B cell (primary cell): ENCODE results near the gene PWWP2B. TPM values are rescaled to one million over a fixed set of nuclear protein-coding genes. Genes with fewer than 3 reads are reported as not detected.

Source experiments
- ATAC-seq: fragments of 200-7000 bp; cut with Tn5 transposase; one replicate; pipeline ENCODE4 v1.10.0; 2021; ENCODE audit warnings: low read depth, mild to moderate bottlenecking, moderate number of reproducible peaks, moderate library complexity
- CTCF ChIA-PET: fragments of 350-600 bp; sonication (Branson Sonifier 250); formaldehyde crosslinking; loops from one replicate; lab custom pipeline; 2021; ENCODE audit warnings: antibody characterized with exemption, inconsistent platforms; lab: Charles Lee
- POLR2A ChIA-PET: fragments of 350-600 bp; sonication (Branson Sonifier 250); formaldehyde crosslinking; loops from one replicate; lab custom pipeline; 2021; ENCODE audit warnings: antibody characterized with exemption; lab: Charles Lee
- DNase-seq: peaks from one replicate; pipeline ENCODE4 v3.0.0; 2013
- H2AFZ ChIP-seq: 2 replicates; pipeline ENCODE4 v1.6.1; 2012; ENCODE audit warnings: mild to moderate bottlenecking, low read depth, low read length; ENCODE audit not compliant: insufficient read depth, poor library complexity, severe bottlenecking
- H3K27ac ChIP-seq, 2 donors: 1 replicate in 1 of 2; 2 replicates in 1 of 2; pipeline ENCODE4 v1.5.1; 2012 to 2013; ENCODE audit warnings: low read length in 2 of 2, mild to moderate bottlenecking in 2 of 2, moderate library complexity in 1 of 2
- H3K27me3 ChIP-seq, 4 experiments: fragments of 200-600 bp in 1 of 4; sonication (generic) in 1 of 4; replicated peaks in 1 of 4; 1 replicate in 2 of 4; 2 replicates in 2 of 4; pipeline versions ENCODE4 v1.6.1 to v1.7.0; 2013 to 2016; ENCODE audit warnings: low read length in 3 of 4, mild to moderate bottlenecking in 2 of 4, mixed read lengths in 1 of 4, moderate library complexity in 1 of 4; ENCODE audit not compliant: insufficient read depth in 4 of 4, control insufficient read depth in 3 of 4; ENCODE audit errors: control extremely low read depth in 1 of 4
- H3K36me3 ChIP-seq, 2 experiments: replicated peaks in 1 of 2; 1 replicate in 1 of 2; 2 replicates in 1 of 2; pipeline versions ENCODE4 v1.6.1 to v1.7.1; 2013; ENCODE audit warnings: low read length in 1 of 2; ENCODE audit not compliant: insufficient read depth in 2 of 2, control insufficient read depth in 1 of 2; ENCODE audit errors: control extremely low read depth in 1 of 2, extremely low read depth in 1 of 2
- H3K4me1 ChIP-seq, 2 donors: fragments of 200-600 bp in 1 of 2; sonication (generic) in 1 of 2; 1 replicate in 1 of 2; 2 replicates in 1 of 2; pipeline versions ENCODE4 v1.5.1 to v1.6.1; 2013 to 2017; ENCODE audit warnings: low read length in 2 of 2; ENCODE audit not compliant: control insufficient read depth in 2 of 2, insufficient read depth in 2 of 2
- H3K4me2 ChIP-seq: replicated peaks from 2 replicates; pipeline ENCODE3; 2012; ENCODE audit warnings: mild to moderate bottlenecking, low read depth, low read length; ENCODE audit not compliant: poor library complexity, severe bottlenecking
- H3K4me3 ChIP-seq, 5 experiments: fragments of 200-600 bp in 1 of 5; sonication (generic) in 1 of 5; 1 replicate in 3 of 5; 2 replicates in 2 of 5; pipeline versions ENCODE4 v1.5.1 to v1.7.0; 2011 to 2016; ENCODE audit warnings: low read length in 4 of 5, mild to moderate bottlenecking in 4 of 5, low read depth in 2 of 5, control low read depth in 1 of 5, moderate library complexity in 1 of 5; ENCODE audit not compliant: insufficient read depth in 1 of 5; ENCODE audit errors: control extremely low read depth in 1 of 5, extremely low read depth in 1 of 5
- H3K79me2 ChIP-seq: fragments of 200-600 bp; sonication (generic); one replicate; pipeline ENCODE4 v1.6.0; 2016; ENCODE audit warnings: low read length; ENCODE audit not compliant: control insufficient read depth, insufficient read depth
- H3K9ac ChIP-seq: fragments of 200-600 bp; sonication (generic); 2 replicates; pipeline ENCODE4 v1.6.1; 2017; ENCODE audit warnings: mild to moderate bottlenecking, low read length, moderate library complexity
- H3K9me3 ChIP-seq, 3 donors: one replicate each; pipeline versions ENCODE4 v1.6.1 to v1.7.1; 2013; ENCODE audit warnings: low read length in 2 of 3; ENCODE audit not compliant: control insufficient read depth in 2 of 3, insufficient read depth in 1 of 3; ENCODE audit errors: control extremely low read depth in 1 of 3
- H4K20me1 ChIP-seq: 2 replicates; pipeline ENCODE4 v1.6.0; 2012; ENCODE audit warnings: mild to moderate bottlenecking, low read length; ENCODE audit not compliant: insufficient read depth, control insufficient read depth, poor library complexity, severe bottlenecking
- H3K27ac Mint-ChIP-seq: one replicate; pipeline ENCODE4 v1.8.0; 2021; ENCODE audit warnings: mixed read lengths
- H3K27me3 Mint-ChIP-seq: one replicate; pipeline ENCODE4 v1.8.0; 2021; ENCODE audit warnings: mixed read lengths
- H3K4me1 Mint-ChIP-seq: one replicate; pipeline ENCODE4 v1.8.0; 2021; ENCODE audit warnings: mixed read lengths
- H3K4me3 Mint-ChIP-seq: one replicate; pipeline ENCODE4 v1.8.0; 2021; ENCODE audit warnings: mixed read lengths
- H3K9me3 Mint-ChIP-seq: one replicate; pipeline ENCODE4 v1.8.0; 2022; ENCODE audit warnings: mixed read lengths; ENCODE audit not compliant: insufficient read depth
- CTCF ChIP-seq: fragments of 200-600 bp; IDR thresholded peaks from one replicate; pipeline ENCODE4 v1.8.0; 2022; ENCODE audit warnings: antibody characterized with exemption, mild to moderate bottlenecking
- EZH2 ChIP-seq: IDR thresholded peaks from 2 replicates; pipeline ENCODE4 v1.6.1; 2012; ENCODE audit warnings: borderline replicate concordance, low read depth, mild to moderate bottlenecking, moderate library complexity, low read length; ENCODE audit not compliant: insufficient read depth, poor library complexity, severe bottlenecking
- WGBS: methylation state at CpG from one replicate; pipeline ENCODE4 v1.1.5; 2013; ENCODE audit warnings: missing lambda C conversion rate; ENCODE audit not compliant: insufficient coverage; 5-methylcytosine and 5-hydroxymethylcytosine counted together
- intact Hi-C: fragments of 100-400 bp; cut with micrococcal nuclease; formaldehyde crosslinking; loops from one replicate; pipeline ENCODE4 v1.10.0; 2022
- polyA plus RNA-seq: library from polyadenylated mRNA; depleted of rRNA; stranded (reverse); fragments of >200 nt; gene quantifications from 2 replicates; pipeline ENCODE4 v1.2.3, GENCODE V29; 2012
- total RNA-seq, 2 donors: library from RNA; stranded (reverse); fragments of 120-200 nt in 1 of 2; gene quantifications; 1 replicate in 1 of 2; 2 replicates in 1 of 2; pipeline versions ENCODE4 v1.2.3 to v1.2.4, GENCODE V29; 2013 to 2022

Gene PWWP2B
- total and polyA plus RNA-seq, 2 donors (not counting 1 experiment from before 2014, with no cell fraction given): 13.6 to 34.4 TPM

- Mint-ChIP-seq H3K4me3 (no peak overlapping the region), H3K27me3 (no peaks in the 10 kb centered on the region), H3K27ac (no peak overlapping the region), H3K4me1 (peaks cover 5% of the 10 kb centered on the region), H3K9me3 (no peaks in the 10 kb centered on the region)
- Histone ChIP-seq H2AFZ (no peak overlapping the region), H3K36me3 (no peaks in the 10 kb centered on the region), H3K4me3 (no peak overlapping the region), H3K4me2 (no peak overlapping the region), H3K79me2 (no peaks in the 10 kb centered on the region), H3K27ac (no peak overlapping the region), H3K4me1 (peaks cover 0 to 7% of the 10 kb centered on the region in 2 donors), H3K9ac (no peak overlapping the region), H3K27me3 (no peaks in the 10 kb centered on the region), H3K9me3 (no peaks in the 10 kb centered on the region), H4K20me1 (no peaks in the 10 kb centered on the region)
- 96% methylated on average over 12 of the region's 13 CpGs for WGBS
- DNase-seq (no peak), ATAC-seq (no peak)
- intact Hi-C loops: no loop called here
- CTCF ChIA-PET: interaction anchor here (0.8 to 1.3 kb wide), 3 partner anchors 18 to 213 kb away, joined by 3 to 4 read pairs (median 4); no protein-coding TSS in a partner anchor
- no peak for TF ChIP-seq EZH2
- TF ChIP-seq CTCF: no peak
- POLR2A ChIA-PET: no interaction called here
These were observed 41.2 kb upstream of the PWWP2B start for GRCh38 chr10:132355754-132356153.

GRCh38 chr10:132356621-132357195, 40.3 kb upstream of the PWWP2B start:
- no peaks in the 10 kb centered on the region for H3K9me3 Mint-ChIP-seq
- H3K27me3 Mint-ChIP-seq: no peaks in the 10 kb centered on the region
- POLR2A ChIA-PET: no interaction called here
- TF ChIP-seq EZH2 (no peak), CTCF (no peak)
- no peak overlapping the region for H3K27ac ChIP-seq
- H3K9me3 ChIP-seq: no peaks in the 10 kb centered on the region
- CTCF ChIA-PET: interaction anchor here (0.8 to 1.3 kb wide), 3 partner anchors 19 to 214 kb away, joined by 3 to 4 read pairs (median 3); no protein-coding TSS in a partner anchor
- no peak for DNase-seq
- 98% methylated on average over 11 of the region's 12 CpGs for WGBS
- H3K27me3 ChIP-seq: no peaks in the 10 kb centered on the region
- no peak overlapping the region for H2AFZ ChIP-seq
- H3K36me3 ChIP-seq: no peaks in the 10 kb centered on the region
- H3K4me2 ChIP-seq: no peak overlapping the region
- no peak overlapping the region for H3K9ac ChIP-seq
- H3K27ac Mint-ChIP-seq: no peak overlapping the region
- ATAC-seq: no peak
- H3K79me2 ChIP-seq: no peaks in the 10 kb centered on the region
- intact Hi-C loops: no loop called here
- peaks cover 0 to 7% of the 10 kb centered on the region in 2 donors for H3K4me1 ChIP-seq
- H3K4me3 Mint-ChIP-seq: no peak overlapping the region
- H3K4me1 Mint-ChIP-seq: peaks cover 5% of the 10 kb centered on the region
- H3K4me3 ChIP-seq: no peak overlapping the region
- H4K20me1 ChIP-seq: no peaks in the 10 kb centered on the region
